ENCODE measurements around the gene MRPS18B. TPM values are rescaled to one million over a fixed set of nuclear protein-coding genes. Genes with fewer than 3 reads are reported as not detected.
A peak's percentile ranks its signal among the peaks of the same experiment; 100 is the strongest.

MRPS18B gene
- total and polyA plus RNA-seq, 2 of the 13 experiments (the other 11 are each of a cell fraction or from before 2014, with no cell fraction given) = 125 to 131 TPM

DNA sequence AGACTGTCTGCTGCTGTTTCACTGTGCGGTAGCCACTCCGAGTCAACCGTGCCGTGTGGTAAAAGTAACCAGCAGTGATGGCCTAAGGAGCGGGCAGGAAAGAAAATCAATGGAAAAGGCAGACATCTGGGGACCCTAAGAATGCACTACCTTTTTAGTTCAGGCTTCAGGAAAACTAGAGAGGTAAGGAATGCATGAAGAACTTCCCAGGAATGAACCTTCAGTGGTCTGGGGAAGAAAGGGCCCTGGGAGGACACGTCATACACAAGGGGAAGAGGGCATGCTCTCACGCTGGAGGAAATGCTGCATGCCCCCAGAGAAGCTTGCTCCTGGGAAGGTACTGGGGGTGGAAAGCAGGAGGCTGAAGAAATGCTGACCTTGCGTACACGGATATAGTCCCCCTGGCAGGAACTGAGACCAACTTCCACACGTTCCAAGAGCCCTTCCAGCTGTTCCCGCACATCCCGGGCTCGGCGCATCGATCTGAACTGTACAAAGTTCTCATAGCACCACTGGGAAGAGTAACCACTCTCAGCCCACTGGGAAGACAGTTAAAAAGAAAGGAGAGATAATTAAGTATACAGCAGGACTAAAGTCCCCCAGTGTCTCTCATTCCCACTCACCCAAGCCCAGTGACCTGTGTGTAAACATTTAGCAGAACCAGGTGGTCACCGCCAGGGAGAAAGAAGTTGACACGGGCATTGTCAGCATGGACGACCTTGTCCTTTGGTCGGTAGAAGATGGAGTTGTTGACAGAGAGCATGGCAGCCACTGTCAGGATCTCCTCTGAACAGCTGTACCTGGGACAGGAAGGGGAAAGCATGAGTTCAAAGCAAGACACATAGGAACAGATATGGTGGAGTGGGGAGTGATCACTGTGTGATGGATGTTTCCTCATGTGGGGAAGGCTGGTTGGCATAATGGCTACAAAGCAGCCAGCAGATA is 37.4 kb downstream of the MRPS18B start (continued):
- peak; percentile 90; the same call in 1 of the 2 replicates for TF ChIP-seq ZNF264 (CRISPR knock-in tag; IDR thresholded peaks at IDR 0.05)
- peak; percentile 23; the same call in 1 of the 2 replicates for TF ChIP-seq ZNF746 (CRISPR knock-in tag; IDR thresholded peaks at IDR 0.05)
- TF ChIP-seq STAT5B (CRISPR knock-in tag; IDR thresholded peaks at IDR 0.05) = no peak
- TF ChIP-seq ZNF558 (CRISPR knock-in tag; IDR thresholded peaks at IDR 0.05; ENCODE audit: borderline replicate concordance) = 0 out of 2 replicates have a peak, but pooled peaks have one; percentile 44
- no peak for TF ChIP-seq SP1 (IDR thresholded peaks at IDR 0.05)
- TF ChIP-seq SP1 (CRISPR knock-in tag; IDR thresholded peaks at IDR 0.05) = no peak
- no peak for TF ChIP-seq MBNL3 (CRISPR knock-in tag; conservative IDR thresholded peaks at IDR 0.05)
- TF ChIP-seq MED1 (CRISPR knock-in tag; IDR thresholded peaks at IDR 0.05) = peak; percentile 97
- peak; percentile 71; the same call in 1 of the 2 replicates for TF ChIP-seq SMYD3 (CRISPR knock-in tag; IDR thresholded peaks at IDR 0.05)
- TF ChIP-seq, protein P1, sequence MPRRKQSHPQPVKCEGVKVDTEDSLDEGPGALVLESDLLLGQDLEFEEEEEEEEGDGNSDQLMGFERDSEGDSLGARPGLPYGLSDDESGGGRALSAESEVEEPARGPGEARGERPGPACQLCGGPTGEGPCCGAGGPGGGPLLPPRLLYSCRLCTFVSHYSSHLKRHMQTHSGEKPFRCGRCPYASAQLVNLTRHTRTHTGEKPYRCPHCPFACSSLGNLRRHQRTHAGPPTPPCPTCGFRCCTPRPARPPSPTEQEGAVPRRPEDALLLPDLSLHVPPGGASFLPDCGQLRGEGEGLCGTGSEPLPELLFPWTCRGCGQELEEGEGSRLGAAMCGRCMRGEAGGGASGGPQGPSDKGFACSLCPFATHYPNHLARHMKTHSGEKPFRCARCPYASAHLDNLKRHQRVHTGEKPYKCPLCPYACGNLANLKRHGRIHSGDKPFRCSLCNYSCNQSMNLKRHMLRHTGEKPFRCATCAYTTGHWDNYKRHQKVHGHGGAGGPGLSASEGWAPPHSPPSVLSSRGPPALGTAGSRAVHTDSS (CRISPR knock-in tag; conservative IDR thresholded peaks at IDR 0.05) = no peak
- TF ChIP-seq HDAC2 (CRISPR knock-in tag; IDR thresholded peaks at IDR 0.05) = peak; percentile 99
- no peak for TF ChIP-seq RFXANK (CRISPR knock-in tag; IDR thresholded peaks at IDR 0.05)
- TF ChIP-seq CENPT (CRISPR knock-in tag; IDR thresholded peaks at IDR 0.05; ENCODE audit: low read depth) = no peak
- peak; percentile 95 for TF ChIP-seq FOXK2 (IDR thresholded peaks at IDR 0.05)
- TF ChIP-seq ZC3H13 (CRISPR knock-in tag; IDR thresholded peaks at IDR 0.05) = peak; percentile 64; the same call in 1 of the 2 replicates
- peak; percentile 93 for TF ChIP-seq ERF (CRISPR knock-in tag; IDR thresholded peaks at IDR 0.05)
- no peak for TF ChIP-seq FOSL1 (CRISPR knock-in tag; IDR thresholded peaks at IDR 0.05; ENCODE audit: borderline replicate concordance)
- no peak for TF ChIP-seq GABPA (IDR thresholded peaks at IDR 0.05; ENCODE audit: low read depth, low read length)
- TF ChIP-seq GABPA (CRISPR knock-in tag; IDR thresholded peaks at IDR 0.05; ENCODE audit: low read depth) = peak; percentile 76
- TF ChIP-seq SRSF1 (optimal IDR thresholded peaks at IDR 0.05; ENCODE audit: low read depth, low read length) = no peak
- TF ChIP-seq ZNF337 (CRISPR knock-in tag; IDR thresholded peaks at IDR 0.05; ENCODE audit: borderline replicate concordance, low read depth) = peak; percentile 90; the same call in 1 of the 2 replicates
- TF ChIP-seq, protein P2, sequence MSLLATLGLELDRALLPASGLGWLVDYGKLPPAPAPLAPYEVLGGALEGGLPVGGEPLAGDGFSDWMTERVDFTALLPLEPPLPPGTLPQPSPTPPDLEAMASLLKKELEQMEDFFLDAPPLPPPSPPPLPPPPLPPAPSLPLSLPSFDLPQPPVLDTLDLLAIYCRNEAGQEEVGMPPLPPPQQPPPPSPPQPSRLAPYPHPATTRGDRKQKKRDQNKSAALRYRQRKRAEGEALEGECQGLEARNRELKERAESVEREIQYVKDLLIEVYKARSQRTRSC (CRISPR knock-in tag; IDR thresholded peaks at IDR 0.05; ENCODE audit: low read depth) = no peak
- TF ChIP-seq FOXM1 (CRISPR knock-in tag; IDR thresholded peaks at IDR 0.05) = no peak
- peak; percentile 45; the same call in 1 of the 2 replicates for TF ChIP-seq CREB1 (IDR thresholded peaks at IDR 0.05)
- peak; percentile 56 for TF ChIP-seq CREB1 (CRISPR knock-in tag; IDR thresholded peaks at IDR 0.05)
- peak; percentile 81 for TF ChIP-seq ZEB1 (IDR thresholded peaks at IDR 0.05; ENCODE audit: insufficient replicate concordance, low read depth)
- no peak for TF ChIP-seq MYNN (CRISPR knock-in tag; IDR thresholded peaks at IDR 0.05; ENCODE audit: low read depth)
- no peak for TF ChIP-seq TCF7L2 (IDR thresholded peaks at IDR 0.05; ENCODE audit: low read depth, low read length)
- TF ChIP-seq, protein P3, sequence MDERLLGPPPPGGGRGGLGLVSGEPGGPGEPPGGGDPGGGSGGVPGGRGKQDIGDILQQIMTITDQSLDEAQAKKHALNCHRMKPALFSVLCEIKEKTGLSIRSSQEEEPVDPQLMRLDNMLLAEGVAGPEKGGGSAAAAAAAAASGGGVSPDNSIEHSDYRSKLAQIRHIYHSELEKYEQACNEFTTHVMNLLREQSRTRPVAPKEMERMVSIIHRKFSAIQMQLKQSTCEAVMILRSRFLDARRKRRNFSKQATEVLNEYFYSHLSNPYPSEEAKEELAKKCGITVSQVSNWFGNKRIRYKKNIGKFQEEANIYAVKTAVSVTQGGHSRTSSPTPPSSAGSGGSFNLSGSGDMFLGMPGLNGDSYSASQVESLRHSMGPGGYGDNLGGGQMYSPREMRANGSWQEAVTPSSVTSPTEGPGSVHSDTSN (CRISPR knock-in tag; IDR thresholded peaks at IDR 0.05) = peak; percentile 56; the same call in 1 of the 2 replicates
- TF ChIP-seq ZNF329 (CRISPR knock-in tag; IDR thresholded peaks at IDR 0.05; ENCODE audit: low read depth) = peak; percentile 48; the same call in 1 of the 2 replicates
- TF ChIP-seq HNRNPK (IDR thresholded peaks at IDR 0.05; ENCODE audit: low read depth, low read length, poor library complexity, severe bottlenecking) = no peak

Measured in HepG2 (cell line).